ENCODE measurements around the gene ZDHHC17. TPM values are rescaled to one million over a fixed set of nuclear protein-coding genes. Genes with fewer than 3 reads are reported as not detected.

ZDHHC17 gene
- total RNA-seq, 2 donors from 2014 or later = 24.2 to 29.0 TPM

DNA sequence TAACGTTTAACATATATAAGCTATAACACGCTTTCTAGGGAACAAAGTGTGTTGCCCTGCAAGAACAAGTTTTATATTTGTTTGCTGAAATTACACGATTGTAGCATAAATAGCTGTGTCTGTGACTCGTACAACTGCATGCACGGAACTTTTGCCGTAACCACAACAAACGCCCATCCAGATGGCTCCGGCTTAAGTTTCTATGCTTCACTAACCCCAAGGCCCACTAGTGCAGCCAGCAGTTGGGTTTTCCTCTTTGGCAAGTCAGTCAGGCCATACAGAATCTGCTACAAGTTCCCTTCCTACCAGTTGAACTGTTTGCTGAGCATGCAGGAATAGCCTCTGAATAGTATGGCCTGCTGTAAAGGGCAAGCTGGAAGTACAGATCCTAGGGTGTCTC, 102.8 kb downstream of the ZDHHC17 start:
- intact Hi-C loops (cut with DNase I) = no loop called here
- DNase-seq (no peak), ATAC-seq (no peak)

DNA sequence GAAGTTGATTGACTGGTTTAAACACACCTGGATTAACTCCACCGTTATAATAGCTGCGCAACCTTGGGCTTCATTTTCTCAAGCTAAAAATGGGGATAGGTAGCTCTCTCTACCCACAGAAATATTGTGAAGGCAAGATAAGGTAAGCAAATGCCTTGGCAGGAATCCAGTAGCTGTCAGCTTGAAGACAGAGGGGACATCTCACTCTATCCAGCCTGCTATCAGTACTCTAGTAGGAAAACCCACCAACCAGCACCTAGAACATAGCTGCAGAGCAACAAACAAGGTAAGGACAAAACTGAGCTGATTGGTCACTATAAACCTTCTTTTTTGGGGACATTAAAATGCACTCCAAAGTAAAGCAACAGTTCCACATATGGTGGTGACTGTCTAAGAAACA, 107.2 kb downstream of the ZDHHC17 start:
- intact Hi-C loops (cut with DNase I) = no loop called here
- DNase-seq = no peak
- no peak for ATAC-seq

DNA sequence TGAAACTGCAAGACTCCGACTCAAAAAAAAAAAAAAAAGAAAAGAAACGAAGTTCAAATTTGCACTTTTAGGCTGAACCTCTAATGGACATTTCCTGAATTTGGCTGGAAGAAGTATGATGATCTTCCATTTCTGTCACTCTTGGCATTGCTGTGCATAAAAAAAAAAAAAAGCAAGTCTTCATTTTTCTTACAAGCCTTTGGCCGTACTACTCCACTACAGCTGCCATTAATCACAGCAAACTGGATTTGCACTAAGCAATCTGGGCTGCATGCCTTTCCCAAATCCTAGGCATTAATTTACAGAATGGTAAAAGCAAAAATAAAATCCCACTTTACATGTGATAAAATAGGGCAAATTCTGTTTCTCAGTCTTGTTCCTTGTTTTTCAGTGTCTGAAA, 107.8 kb downstream of the ZDHHC17 start:
- no peak for DNase-seq
- intact Hi-C loops (cut with DNase I) = no loop called here
- ATAC-seq = no peak

DNA sequence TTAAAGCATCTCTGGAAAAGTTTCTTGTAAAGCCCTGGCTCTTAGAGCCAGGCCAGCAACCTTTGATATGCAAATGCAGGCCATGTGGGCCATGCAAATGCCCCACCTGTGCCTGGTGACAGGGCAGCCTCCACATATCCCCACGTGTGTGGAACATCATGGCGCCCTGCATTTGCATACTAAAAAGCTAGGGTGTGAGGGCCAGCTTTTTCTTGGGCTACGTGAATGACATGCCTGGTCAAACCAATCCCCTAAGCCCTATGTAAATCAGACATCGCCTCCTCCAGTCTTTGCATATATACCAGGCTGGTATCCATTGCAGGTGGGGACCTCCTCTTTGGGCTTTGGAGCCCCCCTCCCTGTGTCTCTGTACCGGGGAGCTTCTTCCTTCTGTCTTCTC, 108.5 kb downstream of the ZDHHC17 start:
- no peak for DNase-seq
- ATAC-seq = no peak
- intact Hi-C loops (cut with DNase I) = no loop called here

DNA sequence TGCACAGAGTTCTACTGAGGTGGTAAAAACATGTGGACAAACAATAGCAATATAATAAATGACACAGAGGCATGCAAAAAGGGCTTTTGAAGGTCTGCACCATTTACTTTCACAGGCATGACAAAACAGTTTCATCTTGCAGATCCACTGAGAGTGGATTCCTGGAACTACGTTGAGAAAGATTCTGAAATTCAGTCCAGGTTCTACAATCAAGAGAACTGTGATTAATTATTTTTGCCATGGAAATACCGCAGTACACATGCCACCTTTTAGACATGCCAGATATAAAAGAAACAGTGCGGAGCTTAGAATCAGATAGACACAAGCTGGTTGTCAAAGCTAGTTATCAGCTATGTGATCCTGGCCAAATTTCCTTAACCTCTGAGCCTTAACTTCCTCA, 110.1 kb downstream of the ZDHHC17 start:
- ATAC-seq = no peak
- intact Hi-C loops (cut with DNase I) = no loop called here
- DNase-seq = no peak

DNA sequence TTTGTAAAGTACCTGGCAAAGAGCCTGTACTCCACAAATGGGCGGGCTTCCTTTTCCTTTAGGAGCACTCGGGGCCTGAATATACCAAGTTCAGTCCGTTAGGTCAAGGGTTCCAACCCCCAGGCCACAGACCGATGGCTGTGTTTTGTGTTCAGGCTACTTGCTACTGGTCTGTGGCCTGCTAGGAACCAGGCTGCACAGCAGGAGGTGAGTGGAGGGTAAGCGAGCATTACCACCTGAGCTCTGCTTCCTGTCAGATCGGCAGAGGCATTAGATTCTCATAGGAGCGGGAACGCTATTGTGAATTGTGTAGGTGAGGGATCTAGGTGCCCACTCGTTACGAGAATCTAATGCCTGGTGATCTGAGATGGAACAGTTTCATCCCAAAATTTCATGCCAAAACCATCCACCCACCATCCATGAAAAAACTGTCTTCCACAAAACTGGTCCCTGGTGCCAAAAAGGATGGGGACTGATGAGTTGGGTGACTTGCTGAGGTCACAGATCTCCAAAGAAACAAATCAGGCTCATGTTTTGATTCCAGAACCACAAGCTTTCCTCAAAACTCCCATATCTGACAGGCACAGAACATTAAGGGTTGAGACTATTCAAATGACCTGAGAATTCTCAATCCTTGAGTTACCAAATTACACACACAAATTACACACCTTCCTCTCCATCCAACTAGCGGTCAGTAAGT, 110.7 kb downstream of the ZDHHC17 start:
- intact Hi-C loops (cut with DNase I) = no loop called here
- ATAC-seq (no peak), DNase-seq (no peak)

DNA sequence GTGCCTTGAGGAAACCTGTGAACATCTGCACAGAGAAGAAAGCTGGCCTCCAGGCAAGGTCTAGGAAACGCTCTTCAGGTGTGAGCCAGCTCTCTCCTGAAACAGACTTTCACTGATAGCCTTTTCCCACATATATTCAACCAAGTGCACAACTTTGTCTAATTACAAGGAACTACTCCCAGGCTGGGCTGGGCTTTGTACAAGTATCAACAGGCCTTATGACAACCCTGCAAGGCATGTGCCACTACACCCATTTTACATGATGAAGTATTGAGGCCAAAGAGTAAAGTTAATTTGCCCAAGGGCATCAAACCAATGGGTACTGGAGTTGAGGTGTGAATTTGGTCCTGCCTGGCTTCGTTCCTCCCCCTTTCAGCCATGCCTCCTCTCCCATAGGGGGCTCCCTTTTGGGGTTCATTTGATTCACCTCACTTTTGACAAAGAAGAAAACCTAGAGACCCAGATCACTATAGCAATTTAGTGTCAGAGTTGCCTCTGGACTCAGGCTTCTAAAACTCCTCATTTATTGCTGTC, 112.8 kb downstream of the ZDHHC17 start:
- intact Hi-C loops (cut with DNase I) = no loop called here
- no peak for ATAC-seq
- no peak for DNase-seq

DNA sequence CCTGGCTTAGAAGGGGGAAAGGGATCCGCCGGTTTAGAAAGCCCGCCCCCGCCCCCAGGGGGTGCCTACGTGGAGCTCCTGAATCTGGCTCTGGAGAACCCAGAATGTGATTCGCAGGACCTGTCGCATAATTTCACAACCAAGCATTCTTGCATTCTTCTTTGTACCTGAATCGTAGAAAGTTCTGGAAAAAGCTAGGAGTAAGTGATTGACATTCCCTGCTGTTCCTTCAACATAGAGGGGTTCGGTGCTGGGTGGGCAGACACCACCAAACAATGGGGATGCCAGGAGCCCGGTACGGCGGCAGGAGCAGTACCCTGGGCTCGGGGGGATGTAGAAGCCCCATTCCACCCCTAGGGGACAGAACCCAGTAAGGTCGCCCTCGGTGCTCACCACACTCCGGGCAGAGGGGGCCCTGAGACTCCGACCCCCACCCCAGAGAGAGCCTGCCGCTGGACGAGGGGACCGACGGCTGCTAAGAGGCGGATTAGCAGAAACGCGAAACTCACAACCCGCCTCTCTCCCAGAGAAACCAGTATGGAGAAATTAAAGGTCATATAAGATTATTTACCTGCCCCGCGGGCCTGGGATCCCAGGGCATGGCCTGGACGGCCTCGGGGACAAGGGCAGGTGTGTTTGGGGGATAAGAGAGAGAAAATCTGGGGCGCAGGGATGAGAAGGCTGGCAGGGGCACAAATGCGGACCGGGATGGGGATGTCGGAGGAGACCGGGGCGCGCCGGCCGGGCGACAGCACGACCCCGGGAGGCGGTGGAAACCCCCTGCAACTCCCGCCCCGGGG, 114.4 kb downstream of the ZDHHC17 start:
- peak; percentile 7 to 29 for ATAC-seq
- DNase-seq = peak; percentile 36
- intact Hi-C loops (cut with DNase I) = no loop called here

DNA sequence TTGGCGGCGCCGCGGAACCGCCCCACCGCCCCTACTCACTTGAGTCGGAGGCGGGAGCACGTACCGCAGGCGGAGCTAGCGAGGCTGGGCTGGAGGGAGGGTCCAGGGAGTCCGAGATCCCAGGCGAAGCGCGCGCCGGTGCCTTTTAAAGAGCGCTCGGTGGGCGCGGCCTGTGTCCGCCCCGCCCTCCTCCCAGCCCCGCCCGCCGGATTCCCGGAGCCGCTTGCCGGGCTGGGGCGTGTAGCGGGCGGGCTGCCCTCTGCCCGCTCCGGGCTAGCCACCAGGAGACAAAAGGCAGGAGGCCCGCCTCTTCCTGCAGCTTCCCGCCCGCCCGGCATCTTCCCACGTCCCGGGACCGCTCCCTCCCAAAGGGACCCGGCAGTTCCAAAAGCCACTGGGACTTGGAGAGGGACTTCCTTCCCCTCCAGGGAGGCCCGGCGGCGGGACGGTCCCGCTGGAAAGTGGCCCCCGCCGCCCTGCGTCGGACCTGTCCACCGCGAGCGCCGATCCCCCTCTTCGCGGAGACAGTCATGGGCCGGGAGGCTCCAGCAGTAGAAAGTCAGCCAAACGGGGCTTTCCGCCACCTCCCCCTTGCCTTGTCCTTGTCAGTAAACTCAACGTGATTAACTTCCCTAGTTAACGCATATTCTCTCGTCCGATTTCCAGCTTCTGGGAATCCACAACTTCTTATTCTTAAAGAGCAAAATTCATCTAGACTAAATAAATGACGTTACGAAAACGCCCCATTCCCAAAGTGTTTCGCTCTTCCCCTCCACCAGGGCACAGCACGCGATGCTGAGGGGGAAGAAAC, 115.2 kb downstream of the ZDHHC17 start, which contains the start of gene CSRP2:
Gene CSRP2, minus strand, starts transcription at position 121 of the 811 bp plus-strand sequence. CDS start 12,759 bp downstream, outside the sequence.
- DNase-seq = peak; percentile 92
- peak; percentile 97 to 98 for ATAC-seq
- intact Hi-C loops (cut with DNase I) = no loop called here

DNA sequence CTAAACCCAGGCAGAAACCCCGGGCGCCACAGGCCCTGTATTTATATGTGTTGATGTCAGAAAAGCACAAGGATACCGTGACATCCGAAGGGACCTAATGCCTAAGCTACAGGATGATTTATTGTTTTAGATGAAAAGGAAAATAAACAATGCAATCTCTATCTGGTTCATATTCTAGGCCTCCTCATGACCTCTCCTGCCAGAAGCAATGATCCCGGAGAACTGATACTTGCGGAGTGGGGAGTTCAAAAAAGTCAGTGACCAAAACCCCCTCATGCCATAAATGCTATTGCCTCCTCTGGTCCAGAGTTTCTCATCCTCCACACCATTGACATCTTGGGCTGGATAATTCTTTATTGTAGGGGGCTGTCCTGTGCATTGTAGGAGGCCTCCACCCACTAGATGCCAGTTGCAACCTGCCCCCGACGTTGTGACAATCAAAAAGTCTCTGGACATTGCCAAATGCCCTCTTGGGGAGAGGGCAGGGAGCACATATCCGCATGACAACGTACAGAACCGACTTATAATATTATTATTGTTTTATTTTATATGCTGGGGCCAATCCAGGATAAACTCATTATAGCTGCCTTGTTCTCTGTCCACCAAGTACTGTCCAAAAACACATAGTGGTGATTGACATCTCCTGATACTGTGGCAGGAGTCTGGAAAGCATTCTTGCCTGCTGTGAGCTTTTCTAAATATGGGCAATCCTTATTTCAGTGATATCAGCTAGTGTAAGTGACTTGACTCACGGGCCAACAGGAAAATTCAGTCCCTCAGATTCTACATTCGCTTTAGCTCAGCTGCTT, 116.0 kb downstream of the ZDHHC17 start:
- no peak for DNase-seq
- intact Hi-C loops (cut with DNase I) = no loop called here
- ATAC-seq = no peak

DNA sequence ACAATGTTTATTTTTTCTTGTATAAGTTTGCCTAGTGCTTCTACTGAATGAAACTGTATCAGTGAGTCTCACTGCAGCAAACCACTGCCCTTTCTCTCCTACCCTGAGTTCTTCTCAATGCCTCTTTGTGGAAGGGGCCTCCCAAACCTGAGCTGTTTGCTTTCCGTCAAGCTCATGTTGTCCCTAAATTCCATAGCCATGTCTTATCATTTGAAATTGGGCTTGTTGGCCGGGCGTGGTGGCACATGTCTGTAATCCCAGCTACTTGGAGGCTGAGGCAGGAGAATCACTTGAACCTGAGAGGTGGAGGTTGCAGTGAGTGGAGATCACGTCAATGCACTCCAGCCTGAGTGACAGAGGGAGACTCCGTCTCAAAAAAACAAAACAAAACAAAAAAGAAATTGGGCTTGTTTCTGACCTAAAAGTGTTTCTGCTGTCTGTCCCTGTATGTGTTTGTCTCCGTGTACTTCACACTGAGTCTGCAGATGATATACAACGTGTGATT, 116.7 kb downstream of the ZDHHC17 start:
- DNase-seq (no peak), ATAC-seq (no peak)
- intact Hi-C loops (cut with DNase I) = no loop called here

DNA sequence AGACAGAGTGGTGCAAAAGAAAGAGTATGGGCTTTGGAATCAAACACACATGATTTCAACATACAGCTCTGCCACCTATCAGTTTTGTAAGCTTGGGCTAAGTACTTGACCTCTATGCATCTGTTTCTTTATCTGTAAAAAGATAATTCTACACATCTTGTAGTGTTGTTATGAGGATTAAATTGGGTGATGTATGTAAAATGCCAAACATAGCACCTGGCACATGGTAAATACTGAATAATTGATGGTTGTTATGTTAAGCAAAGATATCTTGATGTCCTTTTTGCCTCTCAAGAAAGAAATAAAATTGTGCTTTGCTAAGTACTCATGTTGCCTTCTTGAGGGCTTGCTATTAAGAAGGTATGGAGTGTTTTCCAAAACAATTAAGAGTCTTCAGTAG, 117.2 kb downstream of the ZDHHC17 start:
- DNase-seq (no peak), ATAC-seq (no peak)
- intact Hi-C loops (cut with DNase I) = no loop called here

DNA sequence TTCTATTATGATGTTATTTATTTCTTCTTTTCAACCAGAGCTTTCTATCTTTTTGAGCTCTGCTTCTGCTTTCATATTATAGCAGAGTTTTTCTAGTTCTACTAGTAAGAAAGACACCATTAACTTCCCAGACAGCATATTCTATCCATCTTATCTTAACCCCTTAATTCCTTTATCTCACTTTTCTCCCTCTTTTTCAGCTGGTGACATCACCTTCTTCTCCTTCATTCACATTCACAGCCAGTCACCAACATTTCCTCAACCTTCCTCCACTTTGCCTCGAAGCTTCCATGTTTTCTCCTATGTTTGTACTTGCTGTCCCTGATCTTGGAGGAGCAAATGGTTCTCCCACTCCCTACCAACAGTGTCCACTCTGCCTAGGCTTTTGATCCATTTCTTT, 118.5 kb downstream of the ZDHHC17 start:
- DNase-seq (no peak), ATAC-seq (no peak)
- intact Hi-C loops (cut with DNase I) = no loop called here

DNA sequence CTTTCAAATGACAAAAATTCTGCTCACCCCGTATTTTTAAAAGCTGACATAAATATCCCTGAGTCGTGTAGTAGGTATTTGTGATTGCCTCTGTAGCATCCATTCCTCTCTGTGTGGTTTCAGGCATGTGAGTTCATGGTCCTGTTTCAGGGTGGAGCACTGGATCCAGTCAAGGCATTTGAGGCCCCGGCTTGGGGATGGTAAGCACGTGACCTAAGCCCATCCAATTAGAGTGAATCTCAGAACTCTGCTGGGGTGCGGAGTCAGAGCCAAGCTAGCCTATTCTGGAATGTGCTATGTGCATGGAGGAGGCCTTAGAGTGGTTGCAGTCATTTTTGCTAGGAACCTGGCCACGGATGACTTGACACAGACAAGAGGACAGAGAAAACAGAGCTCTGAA, 119.2 kb downstream of the ZDHHC17 start:
- intact Hi-C loops (cut with DNase I) = no loop called here
- ATAC-seq = no peak
- DNase-seq = no peak

DNA sequence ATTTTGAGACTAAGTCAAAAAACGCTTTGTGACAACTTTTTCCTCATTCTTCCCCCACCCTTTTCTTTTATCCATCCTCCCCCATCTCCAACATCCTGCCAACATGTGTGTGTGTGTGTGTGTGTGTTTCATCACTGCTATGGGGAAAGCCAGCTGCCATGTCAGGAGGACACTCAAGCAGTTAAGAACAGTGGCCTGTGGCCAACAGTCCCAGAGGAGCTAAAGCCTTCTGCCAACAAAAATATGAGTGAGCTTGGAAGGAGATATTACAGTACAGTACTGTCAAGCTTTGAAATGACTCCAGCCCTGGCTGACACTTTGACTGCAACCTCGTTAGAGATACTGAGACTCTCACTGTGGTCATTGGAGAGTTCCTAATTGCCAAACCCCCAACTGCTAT, 119.9 kb downstream of the ZDHHC17 start:
- ATAC-seq (peak; percentile 50 to 64), DNase-seq (peak; percentile 67)
- intact Hi-C loops (cut with DNase I) = no loop called here

DNA sequence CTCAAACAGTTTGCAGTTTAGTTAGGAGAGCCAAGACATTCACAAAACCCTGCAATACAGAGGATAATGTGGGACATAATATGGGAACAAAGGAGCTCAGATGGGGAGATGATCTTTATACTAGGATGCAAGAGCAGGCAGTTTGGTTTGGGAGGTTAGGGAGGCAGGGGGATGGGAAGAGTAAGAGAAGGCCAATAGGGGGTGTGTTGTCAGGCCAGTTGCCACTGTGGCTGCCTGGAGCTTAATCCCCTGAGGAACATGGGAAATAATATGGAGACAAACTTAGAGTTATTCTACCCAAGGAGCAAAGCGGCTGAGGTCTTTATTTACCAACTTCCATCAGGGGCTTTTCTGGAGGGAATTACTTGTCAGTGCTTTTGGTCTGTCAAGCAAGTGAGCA, 124.9 kb downstream of the ZDHHC17 start:
- ATAC-seq = no peak
- no peak for DNase-seq
- intact Hi-C loops (cut with DNase I) = no loop called here

DNA sequence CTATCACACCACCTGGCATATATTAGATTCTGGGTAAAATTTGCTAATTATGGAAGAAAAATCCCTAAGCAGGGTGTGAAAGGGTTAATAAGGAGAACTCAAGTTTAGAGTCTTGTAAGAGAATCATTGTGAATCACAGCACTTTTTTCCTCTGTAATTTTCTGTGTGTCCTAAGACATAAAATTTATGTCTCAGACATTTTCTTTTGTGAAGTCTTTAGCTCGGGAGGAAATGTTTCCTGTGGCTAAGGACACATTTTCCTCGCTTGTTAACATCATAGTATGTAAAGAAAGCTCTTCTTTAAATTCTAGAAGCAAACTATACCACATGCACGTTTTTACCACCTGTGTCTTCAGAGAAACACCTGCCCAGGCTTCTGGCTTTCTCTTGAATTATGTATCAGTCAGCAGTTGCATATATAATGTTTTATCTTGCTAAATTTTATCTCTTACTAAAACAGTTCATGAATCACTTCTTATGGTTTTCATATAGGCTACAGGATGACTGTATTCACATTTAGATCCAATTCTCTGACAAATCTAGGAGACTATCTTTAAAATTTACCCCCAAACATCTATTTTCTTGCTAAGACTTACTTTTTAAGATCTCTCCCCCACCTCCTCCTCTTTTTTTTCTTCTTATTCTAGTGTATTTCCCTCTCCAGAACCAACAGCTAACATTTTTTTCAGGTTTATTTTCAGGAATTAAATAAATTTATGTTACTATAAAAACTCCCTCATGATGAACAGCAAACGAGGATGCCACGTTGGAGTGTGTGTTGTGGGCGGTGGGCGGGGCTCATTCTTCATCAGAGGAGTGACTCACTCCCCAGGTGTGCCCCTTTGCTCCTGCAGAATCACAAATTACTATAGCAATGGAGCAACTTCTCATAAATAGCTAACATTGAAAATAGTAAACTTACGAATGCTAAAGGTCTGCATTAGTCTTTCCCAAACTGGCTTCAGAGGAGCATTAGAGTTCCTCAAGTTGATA, 126.5 kb downstream of the ZDHHC17 start:
- ATAC-seq (no peak), DNase-seq (no peak)
- intact Hi-C loops (cut with DNase I) = no loop called here

DNA sequence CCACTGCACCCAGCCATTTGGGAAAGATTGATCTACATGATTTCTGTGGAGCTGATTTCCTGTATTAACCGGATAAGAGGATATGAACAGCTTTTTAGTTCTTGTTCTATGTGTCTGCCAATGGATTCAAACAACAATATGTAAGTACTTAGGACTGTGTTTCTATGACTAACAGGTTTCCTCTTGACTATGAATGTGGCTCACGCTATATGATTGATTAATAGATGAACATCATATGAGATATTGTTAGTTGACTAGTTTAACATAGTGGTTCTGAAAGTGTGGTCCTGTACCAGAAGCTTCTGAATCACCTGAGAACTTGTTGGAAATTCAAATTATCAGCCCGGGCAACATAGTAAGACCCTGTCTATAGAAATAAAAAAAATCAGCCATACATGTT, 127.7 kb downstream of the ZDHHC17 start:
- intact Hi-C loops (cut with DNase I) = no loop called here
- DNase-seq = no peak
- no peak for ATAC-seq

Data from left cardiac atrium (tissue), 4 donors.